Keratinocyte (primary cell): Measurements from ENCODE around the gene FBXO47.

ENCODE experiments used
- EZH2 ChIP-seq: IDR thresholded peaks from one replicate; pipeline ENCODE4 v1.6.1; 2012; ENCODE audit warnings: inconsistent platforms, mild to moderate bottlenecking, low read length, moderate library complexity
- TF ChIP-seq, protein P1 (sequence below), 3 experiments: IDR thresholded peaks in 1 of 3; conservative IDR thresholded peaks in 1 of 3; optimal IDR thresholded peaks in 1 of 3; 2 replicates in 2 of 3; 3 replicates in 1 of 3; pipeline versions ENCODE3 to v1.5.1; 2011; ENCODE audit warnings: low read length in 3 of 3, mild to moderate bottlenecking in 3 of 3, moderate library complexity in 2 of 3, control low read depth in 1 of 3, inconsistent platforms in 1 of 3; ENCODE audit not compliant: insufficient read depth in 2 of 3; ENCODE audit errors: extremely low read depth in 1 of 3

DNA sequence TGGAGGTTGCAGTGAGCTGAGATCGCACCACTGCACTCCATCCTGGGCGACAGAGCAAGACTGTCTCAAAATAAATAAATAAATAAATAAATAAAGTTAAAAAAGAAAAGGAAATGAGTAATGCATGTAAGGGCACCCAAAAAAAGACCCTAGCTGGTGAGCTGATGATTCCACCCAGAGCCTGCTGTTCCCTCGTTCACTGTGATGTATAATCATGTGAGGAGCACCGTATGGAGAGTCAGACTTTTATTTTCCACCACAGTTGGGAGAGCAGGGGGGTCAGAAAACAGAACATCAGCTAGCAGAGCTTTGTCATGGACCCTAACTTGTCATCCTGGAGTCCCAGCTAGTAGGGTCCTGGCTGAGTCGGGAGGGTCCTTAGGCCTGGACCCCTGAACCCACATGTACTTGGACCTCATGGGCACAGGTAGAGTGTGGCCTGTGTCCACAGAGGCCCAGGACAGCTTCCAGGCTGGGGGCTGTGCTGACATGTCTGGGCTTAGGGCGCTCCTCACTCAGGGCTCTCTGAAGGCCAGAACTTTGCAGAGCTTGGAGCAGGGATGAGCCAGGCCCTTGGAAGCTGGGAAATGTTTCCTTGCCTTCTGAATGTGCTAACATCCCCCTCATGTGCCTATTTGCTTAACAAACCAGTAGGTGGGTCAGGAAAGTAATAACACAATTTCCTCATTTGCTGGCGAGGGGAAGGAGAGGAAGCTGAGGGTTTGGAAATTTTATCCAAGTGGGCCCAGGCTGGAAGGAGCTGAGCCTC, 60.6 kb downstream of the FBXO47 start:
- TF ChIP-seq, protein P1, sequence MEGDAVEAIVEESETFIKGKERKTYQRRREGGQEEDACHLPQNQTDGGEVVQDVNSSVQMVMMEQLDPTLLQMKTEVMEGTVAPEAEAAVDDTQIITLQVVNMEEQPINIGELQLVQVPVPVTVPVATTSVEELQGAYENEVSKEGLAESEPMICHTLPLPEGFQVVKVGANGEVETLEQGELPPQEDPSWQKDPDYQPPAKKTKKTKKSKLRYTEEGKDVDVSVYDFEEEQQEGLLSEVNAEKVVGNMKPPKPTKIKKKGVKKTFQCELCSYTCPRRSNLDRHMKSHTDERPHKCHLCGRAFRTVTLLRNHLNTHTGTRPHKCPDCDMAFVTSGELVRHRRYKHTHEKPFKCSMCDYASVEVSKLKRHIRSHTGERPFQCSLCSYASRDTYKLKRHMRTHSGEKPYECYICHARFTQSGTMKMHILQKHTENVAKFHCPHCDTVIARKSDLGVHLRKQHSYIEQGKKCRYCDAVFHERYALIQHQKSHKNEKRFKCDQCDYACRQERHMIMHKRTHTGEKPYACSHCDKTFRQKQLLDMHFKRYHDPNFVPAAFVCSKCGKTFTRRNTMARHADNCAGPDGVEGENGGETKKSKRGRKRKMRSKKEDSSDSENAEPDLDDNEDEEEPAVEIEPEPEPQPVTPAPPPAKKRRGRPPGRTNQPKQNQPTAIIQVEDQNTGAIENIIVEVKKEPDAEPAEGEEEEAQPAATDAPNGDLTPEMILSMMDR (optimal IDR thresholded peaks at IDR 0.05 in 1 of 3, IDR thresholded peaks at IDR 0.05 in 1 of 3, conservative IDR thresholded peaks at IDR 0.05 in 1 of 3; ENCODE audit: extremely low read depth in 1 of 3, insufficient read depth in 2 of 3, low read length in 3 of 3), result no peak
- no peak for TF ChIP-seq EZH2
